Esophagus squamous epithelium (tissue), 4 donors: ENCODE measurements around the gene GPX4.

Experiments
- POLR2A ChIP-seq, 4 donors: fragments of 450-650 bp; IDR thresholded peaks; one replicate each; pipeline ENCODE4 v1.6.1; 2017; ENCODE audit warnings: antibody characterized with exemption in 4 of 4, mild to moderate bottlenecking in 4 of 4, moderate library complexity in 3 of 4
- TF ChIP-seq, protein P1 (sequence below), 6 experiments: fragments of 450-650 bp in 4 of 6; fragments of 200-600 bp in 2 of 6; sonication (generic) in 2 of 6; IDR thresholded peaks; one replicate each; pipeline ENCODE4 v1.5.1; 2016 to 2019; ENCODE audit warnings: antibody characterized with exemption in 6 of 6, mild to moderate bottlenecking in 4 of 6, moderate library complexity in 4 of 6

- TF ChIP-seq, protein P1, sequence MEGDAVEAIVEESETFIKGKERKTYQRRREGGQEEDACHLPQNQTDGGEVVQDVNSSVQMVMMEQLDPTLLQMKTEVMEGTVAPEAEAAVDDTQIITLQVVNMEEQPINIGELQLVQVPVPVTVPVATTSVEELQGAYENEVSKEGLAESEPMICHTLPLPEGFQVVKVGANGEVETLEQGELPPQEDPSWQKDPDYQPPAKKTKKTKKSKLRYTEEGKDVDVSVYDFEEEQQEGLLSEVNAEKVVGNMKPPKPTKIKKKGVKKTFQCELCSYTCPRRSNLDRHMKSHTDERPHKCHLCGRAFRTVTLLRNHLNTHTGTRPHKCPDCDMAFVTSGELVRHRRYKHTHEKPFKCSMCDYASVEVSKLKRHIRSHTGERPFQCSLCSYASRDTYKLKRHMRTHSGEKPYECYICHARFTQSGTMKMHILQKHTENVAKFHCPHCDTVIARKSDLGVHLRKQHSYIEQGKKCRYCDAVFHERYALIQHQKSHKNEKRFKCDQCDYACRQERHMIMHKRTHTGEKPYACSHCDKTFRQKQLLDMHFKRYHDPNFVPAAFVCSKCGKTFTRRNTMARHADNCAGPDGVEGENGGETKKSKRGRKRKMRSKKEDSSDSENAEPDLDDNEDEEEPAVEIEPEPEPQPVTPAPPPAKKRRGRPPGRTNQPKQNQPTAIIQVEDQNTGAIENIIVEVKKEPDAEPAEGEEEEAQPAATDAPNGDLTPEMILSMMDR (IDR thresholded peaks at IDR 0.05), result no peak
- TF ChIP-seq POLR2A (IDR thresholded peaks at IDR 0.05), result no peak
Observed at GRCh38 chr19:1098177-1099051, 5.4 kb upstream of the GPX4 start.
